Measurements from ENCODE around the gene GAS6.

Gene GAS6

DNA sequence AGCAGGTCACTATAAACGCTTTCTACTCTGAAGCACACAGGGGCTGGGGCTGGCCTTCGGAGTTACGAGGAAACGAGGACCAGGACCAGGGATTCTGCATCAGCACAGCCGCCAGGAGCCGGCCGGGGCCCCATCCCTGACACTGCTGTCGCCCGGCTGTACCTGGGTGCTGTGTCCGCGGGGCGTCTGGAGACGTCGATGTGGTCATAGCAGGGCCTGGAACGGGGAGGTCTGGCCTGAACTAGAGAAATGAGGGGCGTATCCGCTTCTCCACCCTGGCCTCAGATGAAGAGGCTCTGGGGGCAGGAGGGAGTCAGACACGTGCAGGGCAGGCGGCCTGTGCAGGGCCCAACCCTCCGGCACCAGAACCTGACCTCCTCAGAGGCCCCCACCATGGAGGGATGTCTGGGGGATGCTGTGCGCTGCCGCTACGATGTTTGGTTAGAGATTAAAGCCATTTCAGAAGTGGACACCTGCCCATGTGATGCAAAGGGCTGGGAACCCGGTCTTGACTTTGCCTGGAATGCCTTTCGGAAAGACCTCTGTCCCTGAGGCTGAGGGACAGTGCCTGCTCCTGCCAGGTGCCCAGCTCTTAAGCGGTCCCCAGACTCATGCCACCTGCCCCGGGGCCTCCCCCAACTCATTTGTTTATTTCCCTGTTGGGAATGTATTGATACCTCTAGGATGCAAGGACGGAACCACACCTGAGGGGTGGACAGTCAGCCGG is 21.4 kb downstream of the GAS6 start:
- Histone ChIP-seq H3K4me3 (ENCODE audit: low read depth in 1 of 2, low read length in 2 of 2) (no peak overlapping the region), H3K36me3 (ENCODE audit: control insufficient read depth in 1 of 2, insufficient read depth in 2 of 2, low read length in 2 of 2) (peaks cover 7 to 25% of the 10 kb centered on the region in 2 donors), H3K9me3 (ENCODE audit: control insufficient read depth in 1 of 2, low read length in 2 of 2) (no peaks in the 10 kb centered on the region), H3K27me3 (ENCODE audit: low read depth, low read length) (no peaks in the 10 kb centered on the region), H3K4me1 (ENCODE audit: control insufficient read depth in 1 of 2, insufficient read depth in 2 of 2, low read length in 2 of 2) (peaks cover 7 to 31% of the 10 kb centered on the region in 2 donors), H3K27ac (ENCODE audit: low read length) (no peak overlapping the region)

DNA sequence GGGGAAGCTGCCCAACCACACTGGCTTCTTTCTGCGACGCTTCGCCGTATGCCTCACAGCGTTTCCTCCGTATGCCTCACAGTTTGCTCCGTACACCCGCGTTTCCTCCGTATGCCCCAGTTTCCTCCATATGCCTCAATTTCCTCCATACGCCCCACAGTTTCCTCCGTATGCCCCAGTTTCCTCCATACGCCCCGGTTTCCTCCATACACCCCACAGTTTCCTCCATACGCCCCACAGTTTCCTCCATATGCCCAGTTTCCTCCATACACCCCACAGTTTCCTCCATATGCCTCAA is 22.6 kb downstream of the GAS6 start:
- Histone ChIP-seq H3K9me3 (ENCODE audit: control insufficient read depth in 1 of 2, low read length in 2 of 2) (no peaks in the 10 kb centered on the region), H3K4me3 (ENCODE audit: low read depth in 1 of 2, low read length in 2 of 2) (no peak overlapping the region), H3K36me3 (ENCODE audit: control insufficient read depth in 1 of 2, insufficient read depth in 2 of 2, low read length in 2 of 2) (peaks cover 4 to 19% of the 10 kb centered on the region in 2 donors), H3K27me3 (ENCODE audit: low read depth, low read length) (no peaks in the 10 kb centered on the region), H3K4me1 (ENCODE audit: control insufficient read depth in 1 of 2, insufficient read depth in 2 of 2, low read length in 2 of 2) (peaks cover 7 to 39% of the 10 kb centered on the region in 2 donors), H3K27ac (ENCODE audit: low read length) (no peak overlapping the region)

DNA sequence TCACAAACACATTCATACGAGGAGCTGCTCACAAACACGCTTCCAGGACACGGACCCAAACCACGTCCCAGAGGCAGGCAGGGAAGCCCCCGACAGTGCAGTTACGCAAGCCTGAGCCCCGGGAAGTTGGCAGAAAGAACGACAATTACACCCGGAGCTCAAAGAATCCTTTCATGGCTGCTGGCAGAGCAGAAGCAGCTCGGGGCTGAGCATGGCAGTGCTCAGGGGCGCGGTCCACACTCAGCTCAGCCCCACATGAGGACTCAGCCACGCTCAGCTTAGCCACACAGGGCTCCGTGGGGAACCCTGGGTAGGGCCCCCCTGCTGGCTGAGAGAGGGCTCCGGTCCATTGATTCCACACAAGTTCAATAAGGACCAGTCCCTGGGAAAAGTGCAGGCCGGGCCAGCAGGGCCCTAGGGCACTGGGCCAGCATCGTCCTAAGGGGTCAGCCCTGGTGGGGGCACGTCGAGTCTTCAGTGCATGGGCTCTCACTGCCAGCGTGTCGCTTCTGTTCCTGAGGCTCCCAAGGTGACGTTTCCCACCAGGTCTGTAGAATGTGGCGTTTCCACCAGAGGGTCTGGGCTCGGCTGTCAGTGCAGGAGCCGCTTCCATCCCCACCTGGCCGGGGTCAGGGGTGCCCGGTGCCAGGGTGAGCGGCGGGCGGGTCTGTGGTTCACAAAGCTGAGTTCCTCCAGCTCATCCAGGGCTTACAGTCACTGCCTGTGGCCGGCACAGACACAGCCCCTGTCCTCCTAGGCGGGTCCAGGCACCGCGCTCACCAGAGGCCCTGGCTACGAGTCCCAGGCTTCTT is 23.1 kb downstream of the GAS6 start:
- Histone ChIP-seq H3K27me3 (ENCODE audit: low read depth, low read length) (no peaks in the 10 kb centered on the region), H3K9me3 (ENCODE audit: control insufficient read depth in 1 of 2, low read length in 2 of 2) (no peaks in the 10 kb centered on the region), H3K4me3 (ENCODE audit: low read depth in 1 of 2, low read length in 2 of 2) (no peak overlapping the region), H3K36me3 (ENCODE audit: control insufficient read depth in 1 of 2, insufficient read depth in 2 of 2, low read length in 2 of 2) (peaks cover 2 to 14% of the 10 kb centered on the region in 2 donors), H3K4me1 (ENCODE audit: control insufficient read depth in 1 of 2, insufficient read depth in 2 of 2, low read length in 2 of 2) (peaks cover 7 to 39% of the 10 kb centered on the region in 2 donors), H3K27ac (ENCODE audit: low read length) (peak overlapping the region; percentile 36)

DNA sequence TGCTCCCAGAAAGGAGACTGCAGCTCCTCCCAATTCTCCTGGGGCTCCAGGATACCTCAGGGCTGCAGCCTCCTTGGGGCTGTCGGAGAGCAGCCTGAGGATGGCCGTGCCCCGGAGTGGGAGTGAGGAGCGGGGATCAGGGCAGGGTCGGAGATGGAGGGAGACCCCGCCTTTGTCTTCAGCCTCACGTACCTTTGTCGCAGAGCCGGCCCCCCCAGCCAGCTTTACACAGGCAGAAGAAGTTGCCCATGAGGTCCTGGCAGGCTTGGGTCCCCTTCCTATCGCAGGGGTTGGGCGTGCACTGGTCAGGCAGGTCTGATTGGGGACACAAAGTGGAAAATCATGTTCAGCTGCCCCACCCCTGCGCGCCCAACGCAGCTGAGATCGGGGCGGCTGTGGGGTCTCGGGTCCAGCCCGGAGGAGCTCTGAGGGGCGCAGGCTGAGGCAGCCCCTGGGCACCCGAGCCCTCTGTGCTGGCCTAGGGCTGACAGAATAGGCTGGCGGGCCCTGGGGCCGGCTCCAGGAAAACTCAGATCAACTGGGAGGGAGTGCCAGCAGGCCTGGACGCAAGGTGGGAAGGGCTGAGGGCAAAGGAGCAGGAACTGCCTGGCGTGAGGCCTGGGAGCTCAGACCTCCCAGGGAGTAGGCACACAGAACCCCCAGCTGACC is 24.2 kb downstream of the GAS6 start:
- H3K27me3 ChIP-seq (ENCODE audit: low read depth, low read length), result no peaks in the 10 kb centered on the region
- peaks cover 0 to 15% of the 10 kb centered on the region in 2 donors for H3K36me3 ChIP-seq (ENCODE audit: control insufficient read depth in 1 of 2, insufficient read depth in 2 of 2, low read length in 2 of 2)
- H3K27ac ChIP-seq (ENCODE audit: low read length), result peak overlapping the region; percentile 36
- H3K4me3 ChIP-seq (ENCODE audit: low read depth in 1 of 2, low read length in 2 of 2), result no peak overlapping the region
- peaks cover 7 to 39% of the 10 kb centered on the region in 2 donors for H3K4me1 ChIP-seq (ENCODE audit: control insufficient read depth in 1 of 2, insufficient read depth in 2 of 2, low read length in 2 of 2)
- no peaks in the 10 kb centered on the region for H3K9me3 ChIP-seq (ENCODE audit: control insufficient read depth in 1 of 2, low read length in 2 of 2)

DNA sequence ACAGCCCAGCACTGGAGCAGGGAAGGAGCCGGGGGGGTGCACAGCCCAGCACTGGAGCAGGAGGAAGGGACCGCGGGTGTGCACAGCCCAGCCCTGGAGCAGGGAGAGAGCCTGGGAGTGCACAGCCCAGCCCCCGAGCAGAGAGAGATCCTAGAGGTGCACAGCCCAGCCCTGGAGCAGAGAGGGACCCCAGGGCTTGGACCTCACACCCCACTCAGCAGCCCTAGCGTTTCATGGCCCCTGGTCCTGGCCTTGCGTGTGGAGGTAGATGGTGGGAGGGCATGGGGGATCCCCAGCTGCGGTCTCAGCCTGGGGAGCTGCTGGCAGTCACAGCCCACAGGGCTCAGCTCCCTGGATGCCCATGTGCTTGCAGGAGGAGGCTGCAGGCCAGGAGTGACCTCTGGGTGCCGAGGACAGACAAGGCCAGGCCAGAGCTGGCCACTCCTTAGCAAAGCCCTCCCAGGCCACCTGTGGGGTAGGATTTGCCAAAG is 25.1 kb downstream of the GAS6 start:
- peak overlapping the region; percentile 16 to 52 for H3K4me3 ChIP-seq (ENCODE audit: low read depth in 1 of 2, low read length in 2 of 2)
- no peaks in the 10 kb centered on the region for H3K9me3 ChIP-seq (ENCODE audit: control insufficient read depth in 1 of 2, low read length in 2 of 2)
- peaks cover 7 to 39% of the 10 kb centered on the region in 2 donors for H3K4me1 ChIP-seq (ENCODE audit: control insufficient read depth in 1 of 2, insufficient read depth in 2 of 2, low read length in 2 of 2)
- H3K36me3 ChIP-seq (ENCODE audit: control insufficient read depth in 1 of 2, insufficient read depth in 2 of 2, low read length in 2 of 2), result peaks cover 0 to 19% of the 10 kb centered on the region in 2 donors
- no peaks in the 10 kb centered on the region for H3K27me3 ChIP-seq (ENCODE audit: low read depth, low read length)
- H3K27ac ChIP-seq (ENCODE audit: low read length), result no peak overlapping the region

DNA sequence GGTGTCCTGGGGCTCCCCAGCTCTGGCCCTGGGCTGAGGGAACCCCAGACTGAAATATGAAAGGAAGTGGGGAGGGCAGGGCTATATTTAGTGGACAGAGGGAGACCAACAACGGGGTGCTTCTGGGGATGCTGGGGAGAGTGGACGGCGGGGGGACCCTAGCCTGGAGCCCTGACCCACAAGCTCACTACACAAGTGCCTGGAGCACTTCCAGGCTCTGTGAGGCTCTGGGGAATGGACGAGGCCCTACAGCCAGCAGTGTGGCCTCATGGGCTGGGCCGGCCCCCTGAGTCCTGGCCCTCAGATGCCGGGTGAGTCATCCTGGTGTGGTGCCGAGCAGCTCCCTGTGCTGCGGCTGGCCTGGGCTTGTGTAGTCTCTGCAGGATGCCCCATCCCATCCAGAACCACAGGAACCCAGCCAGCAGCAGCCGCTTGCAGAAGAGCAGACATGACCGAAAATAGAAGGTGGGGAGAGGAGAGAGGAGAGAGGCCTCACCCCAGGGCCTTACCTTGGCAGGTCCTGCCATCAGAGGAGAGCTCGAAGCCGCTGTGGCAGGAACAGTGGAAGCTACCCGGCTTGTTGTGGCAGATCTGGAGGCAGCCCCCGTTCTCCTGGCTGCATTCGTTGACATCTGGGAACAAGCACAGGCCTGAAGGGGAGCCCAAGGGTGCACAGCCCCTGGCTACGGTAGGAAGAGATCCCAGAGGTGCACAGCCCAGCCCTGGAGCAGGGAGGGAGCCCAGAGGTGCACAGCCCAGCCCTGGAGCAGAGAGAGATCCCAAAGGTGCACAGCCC is 26.1 kb downstream of the GAS6 start:
- H3K27ac ChIP-seq (ENCODE audit: low read length), result peak overlapping the region; percentile 76
- H3K36me3 ChIP-seq (ENCODE audit: control insufficient read depth in 1 of 2, insufficient read depth in 2 of 2, low read length in 2 of 2), result peaks cover 0 to 26% of the 10 kb centered on the region in 2 donors
- H3K9me3 ChIP-seq (ENCODE audit: control insufficient read depth in 1 of 2, low read length in 2 of 2), result no peaks in the 10 kb centered on the region
- peak overlapping the region; percentile 23 to 52 for H3K4me3 ChIP-seq (ENCODE audit: low read depth in 1 of 2, low read length in 2 of 2)
- H3K27me3 ChIP-seq (ENCODE audit: low read depth, low read length), result no peaks in the 10 kb centered on the region
- peaks cover 7 to 39% of the 10 kb centered on the region in 2 donors for H3K4me1 ChIP-seq (ENCODE audit: control insufficient read depth in 1 of 2, insufficient read depth in 2 of 2, low read length in 2 of 2)

DNA sequence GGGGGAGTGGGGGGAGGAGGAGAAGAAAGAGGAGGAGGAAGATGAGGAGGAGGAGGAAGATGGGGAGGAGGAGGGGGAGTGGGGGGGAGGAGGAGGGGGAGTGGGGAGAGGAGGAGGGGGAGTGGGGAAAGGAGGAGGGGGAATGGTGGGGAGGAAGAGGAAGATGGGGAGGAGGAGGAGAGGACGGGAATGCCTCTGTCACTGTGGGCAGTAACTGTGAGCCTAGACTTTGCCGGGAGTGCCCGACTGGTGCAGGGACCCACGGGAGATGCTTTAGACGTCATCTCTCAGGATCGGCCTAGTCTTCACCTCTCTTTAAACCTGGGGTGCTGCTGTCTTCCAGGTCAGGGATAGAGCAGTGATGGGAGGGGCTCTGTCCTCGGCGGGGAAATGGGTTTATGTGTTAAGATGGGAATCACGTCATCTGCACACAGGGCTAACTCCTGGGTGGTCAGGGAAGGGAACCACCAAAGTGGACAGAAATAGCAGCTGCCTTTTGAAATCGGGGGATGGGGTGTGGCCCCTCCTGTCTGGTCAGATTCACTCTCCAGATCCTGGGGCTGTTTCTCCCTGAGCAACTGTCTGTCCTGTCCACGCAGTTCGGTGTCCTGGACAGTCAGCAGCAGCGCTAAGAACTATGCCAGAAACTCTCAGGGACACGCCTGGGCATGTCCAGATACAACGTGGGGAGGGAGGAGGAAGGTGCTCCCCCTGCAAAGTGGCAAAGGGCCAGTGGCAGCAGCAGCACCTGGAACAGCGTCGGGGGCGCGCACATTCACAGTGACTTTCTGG is 26.9 kb downstream of the GAS6 start:
- peak overlapping the region in 1 of 2 donors; percentile 52 for H3K4me3 ChIP-seq (ENCODE audit: low read depth in 1 of 2, low read length in 2 of 2)

DNA sequence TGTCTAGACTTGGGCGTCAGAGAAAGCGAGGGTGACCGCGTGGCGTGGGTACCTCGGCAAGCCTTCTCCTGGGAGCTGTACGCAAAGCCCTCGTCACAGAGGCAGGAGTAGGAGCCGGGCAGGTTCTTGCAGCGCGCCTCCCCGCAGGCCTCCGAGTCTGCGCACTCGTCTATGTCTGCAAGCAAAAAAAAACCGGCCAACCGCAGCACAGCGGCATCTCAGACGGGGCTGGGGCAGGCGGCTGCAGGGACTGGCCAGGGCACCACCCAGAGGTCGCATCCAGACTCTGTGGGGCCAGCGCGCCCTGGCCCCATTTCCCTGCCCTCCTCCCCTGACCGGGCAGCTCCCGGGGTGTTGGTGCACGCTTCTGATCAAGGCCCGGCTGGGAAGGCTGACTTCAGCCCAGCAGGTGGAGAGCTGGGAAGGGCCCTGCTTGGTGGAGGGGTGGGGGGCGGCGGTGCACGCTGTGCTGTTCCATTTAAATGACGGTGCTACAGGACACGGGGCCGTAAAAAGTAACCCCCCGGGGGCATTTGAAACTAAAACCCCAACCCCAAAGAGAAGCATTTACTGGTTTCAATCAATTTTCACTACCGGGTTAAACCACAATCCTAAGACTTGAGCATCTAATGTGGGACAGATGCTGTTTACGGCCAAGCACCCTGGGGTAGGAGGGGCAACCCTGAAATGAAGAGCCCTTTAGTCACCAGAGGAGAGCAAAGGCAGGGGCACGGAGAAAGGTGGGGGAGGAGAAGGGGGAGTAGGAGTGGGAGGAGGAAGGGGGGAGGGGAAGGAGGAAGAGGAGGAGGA is 28.2 kb downstream of the GAS6 start:
- Histone ChIP-seq H3K27me3 (ENCODE audit: low read depth, low read length) (no peaks in the 10 kb centered on the region), H3K27ac (ENCODE audit: low read length) (no peak overlapping the region), H3K36me3 (ENCODE audit: control insufficient read depth in 1 of 2, insufficient read depth in 2 of 2, low read length in 2 of 2) (peaks cover 0 to 42% of the 10 kb centered on the region in 2 donors), H3K4me3 (ENCODE audit: low read depth in 1 of 2, low read length in 2 of 2) (no peak overlapping the region), H3K4me1 (ENCODE audit: control insufficient read depth in 1 of 2, insufficient read depth in 2 of 2, low read length in 2 of 2) (peaks cover 7 to 39% of the 10 kb centered on the region in 2 donors), H3K9me3 (ENCODE audit: control insufficient read depth in 1 of 2, low read length in 2 of 2) (no peaks in the 10 kb centered on the region)

More for the DNA sequence above, 26.9 kb downstream of the GAS6 start:
- H3K27ac ChIP-seq (ENCODE audit: low read length), result peak overlapping the region; percentile 76
- no peaks in the 10 kb centered on the region for H3K27me3 ChIP-seq (ENCODE audit: low read depth, low read length)
- peaks cover 0 to 34% of the 10 kb centered on the region in 2 donors for H3K36me3 ChIP-seq (ENCODE audit: control insufficient read depth in 1 of 2, insufficient read depth in 2 of 2, low read length in 2 of 2)
- peaks cover 7 to 39% of the 10 kb centered on the region in 2 donors for H3K4me1 ChIP-seq (ENCODE audit: control insufficient read depth in 1 of 2, insufficient read depth in 2 of 2, low read length in 2 of 2)
- H3K9me3 ChIP-seq (ENCODE audit: control insufficient read depth in 1 of 2, low read length in 2 of 2), result no peaks in the 10 kb centered on the region

DNA sequence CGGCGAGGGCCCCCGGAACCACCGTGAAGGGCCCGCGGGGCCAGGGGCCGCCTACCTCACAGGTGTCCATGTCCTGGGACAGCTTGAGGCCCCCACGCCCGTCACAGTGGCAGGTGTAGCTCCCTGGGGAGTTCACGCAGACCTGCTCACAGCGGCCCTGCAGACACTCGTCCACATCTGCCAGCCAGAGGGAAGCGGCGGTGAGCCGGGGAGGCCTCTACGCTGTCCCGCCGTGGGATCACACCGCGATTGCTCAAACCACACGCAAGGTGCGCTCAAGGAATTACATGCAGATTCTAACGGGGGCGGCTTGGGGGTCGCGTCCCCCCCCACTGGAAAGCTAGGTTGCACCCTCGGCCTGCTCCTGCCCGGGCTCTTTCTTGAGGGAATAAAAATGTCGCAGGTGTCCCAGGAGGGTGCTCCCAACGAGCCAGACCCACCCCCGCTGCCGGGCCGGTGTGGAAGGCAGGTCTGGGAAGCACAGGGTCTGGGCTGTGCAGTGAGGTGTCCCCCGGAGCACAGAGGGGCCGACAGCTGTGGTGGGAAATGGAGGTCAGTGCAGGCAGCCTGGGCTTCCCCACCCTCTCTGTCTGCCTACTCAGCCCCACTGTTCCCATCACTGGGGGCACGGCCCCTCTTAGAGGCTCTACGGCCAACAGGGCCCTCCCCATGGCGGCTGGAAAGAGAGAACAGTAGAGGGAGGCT is 29.2 kb downstream of the GAS6 start:
- Histone ChIP-seq H3K27ac (ENCODE audit: low read length) (no peak overlapping the region), H3K4me1 (ENCODE audit: control insufficient read depth in 1 of 2, insufficient read depth in 2 of 2, low read length in 2 of 2) (peaks cover 7 to 29% of the 10 kb centered on the region in 2 donors), H3K36me3 (ENCODE audit: control insufficient read depth in 1 of 2, insufficient read depth in 2 of 2, low read length in 2 of 2) (peaks cover 0 to 42% of the 10 kb centered on the region in 2 donors), H3K4me3 (ENCODE audit: low read depth in 1 of 2, low read length in 2 of 2) (no peak overlapping the region), H3K27me3 (ENCODE audit: low read depth, low read length) (no peaks in the 10 kb centered on the region), H3K9me3 (ENCODE audit: control insufficient read depth in 1 of 2, low read length in 2 of 2) (no peaks in the 10 kb centered on the region)
